SK-N-MC (cell line): ENCODE measurements around the gene LAMA3.

ENCODE experiments used
- EZH2 ChIP-seq: fragments of 200-600 bp; sonication (generic); IDR thresholded peaks from one replicate; pipeline ENCODE4 v1.6.1; 2017; ENCODE audit warnings: antibody characterized with exemption
- FOXP2 ChIP-seq: optimal IDR thresholded peaks from 2 replicates; pipeline ENCODE3; 2011; ENCODE audit warnings: mild to moderate bottlenecking, moderate library complexity; ENCODE audit not compliant: insufficient read depth; ENCODE audit errors: extremely low read length, control extremely low read depth
- POLR2AphosphoS5 ChIP-seq: IDR thresholded peaks from 2 replicates; pipeline ENCODE4 v1.6.1; 2012; ENCODE audit warnings: mild to moderate bottlenecking, low read depth, low read length, borderline replicate concordance

GRCh38 chr18:23934252-23934651, 245.0 kb downstream of the LAMA3 start:
- no peak for TF ChIP-seq EZH2
- TF ChIP-seq POLR2AphosphoS5: no peak
- TF ChIP-seq FOXP2: no peak
